Stimulated activated CD8-positive, alpha-beta memory T cell treated with anti-CD3 and anti-CD28 coated beads, Interleukin-12 subunit alpha, Interleukin-12 subunit beta, amount 100 ng/mL, for 1 hour (primary cell): ENCODE measurements around the gene AP1M1.
A peak's percentile ranks its signal among the peaks of the same experiment; 100 is the strongest.

ENCODE experiments used
- DNase-seq: peaks from one replicate; pipeline ENCODE4 v3.0.0-alpha.2; 2020; ENCODE audit warnings: low read depth

AP1M1 gene

DNA sequence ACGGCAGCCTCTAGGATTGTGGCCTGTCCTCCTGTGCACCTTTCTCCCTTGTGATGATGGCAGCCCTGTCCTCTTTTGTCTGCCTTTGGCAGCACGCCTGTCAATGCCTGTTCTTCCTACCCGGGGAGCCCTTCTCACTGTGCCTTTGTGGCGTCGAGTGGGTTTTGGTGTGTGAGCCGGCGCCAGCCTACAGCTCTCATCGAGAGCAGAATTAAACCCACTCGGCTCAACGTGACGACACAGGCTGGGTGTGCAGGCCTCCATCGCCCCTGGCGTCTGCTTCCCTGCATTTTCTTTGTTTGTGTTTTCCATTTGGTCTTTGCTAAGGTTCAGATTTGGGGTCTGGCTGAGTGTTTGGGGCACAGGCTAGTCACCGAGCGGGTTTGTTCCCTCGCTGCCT is 34.4 kb downstream of the AP1M1 start:
- no peak for DNase-seq

DNA sequence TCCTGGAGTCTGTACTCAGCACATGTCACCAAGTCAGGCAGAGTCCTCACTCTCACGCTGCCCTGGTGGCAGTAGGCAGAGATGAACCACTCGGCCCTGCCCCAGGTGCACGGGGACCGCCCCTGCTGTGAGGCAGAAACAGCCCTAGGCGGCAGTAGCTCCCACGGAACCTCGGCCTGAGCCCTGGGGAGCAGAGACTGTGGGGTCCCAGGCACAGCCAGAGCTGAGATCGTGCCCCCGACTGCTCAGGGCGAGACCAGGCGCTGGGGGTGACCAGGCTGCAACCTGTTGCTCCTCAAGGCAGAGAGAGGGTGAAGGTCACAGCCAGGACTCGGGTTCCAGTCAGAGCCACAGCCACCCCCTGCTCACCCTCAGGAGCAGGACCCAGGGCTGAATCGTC is 34.9 kb downstream of the AP1M1 start:
- DNase-seq, result no peak

DNA sequence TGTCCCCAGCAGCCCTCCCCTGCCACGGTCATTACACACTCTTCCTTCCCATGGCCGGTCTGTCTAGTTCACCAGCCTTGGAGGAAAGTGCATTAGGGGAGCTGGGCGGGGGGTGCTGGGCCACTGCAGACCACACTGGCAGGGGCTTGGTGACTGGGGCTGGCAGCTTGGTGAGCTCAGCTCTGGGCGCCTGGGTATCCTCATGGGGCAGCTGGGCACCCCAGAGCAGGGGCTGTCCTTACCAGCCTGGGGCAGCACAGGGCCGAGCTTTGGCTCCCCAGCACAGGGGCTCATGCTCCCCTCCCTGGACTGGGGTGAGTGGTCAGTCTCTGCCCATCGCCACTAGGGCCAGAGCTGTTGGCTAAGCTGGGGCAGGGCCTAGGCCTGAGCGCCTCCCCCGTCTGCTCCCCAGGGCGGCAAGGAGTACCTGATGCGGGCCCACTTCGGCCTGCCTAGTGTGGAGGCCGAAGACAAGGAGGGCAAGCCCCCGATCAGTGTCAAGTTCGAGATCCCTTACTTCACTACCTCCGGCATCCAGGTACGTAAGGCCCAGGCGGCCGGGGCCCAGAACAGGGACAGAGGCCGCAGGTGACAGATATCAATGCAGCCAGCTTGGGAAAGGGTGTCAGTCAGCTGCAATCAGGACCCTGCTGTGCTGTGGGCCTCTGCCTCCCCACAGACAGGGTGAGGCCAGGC is 35.5 kb downstream of the AP1M1 start:
- no peak for DNase-seq

DNA sequence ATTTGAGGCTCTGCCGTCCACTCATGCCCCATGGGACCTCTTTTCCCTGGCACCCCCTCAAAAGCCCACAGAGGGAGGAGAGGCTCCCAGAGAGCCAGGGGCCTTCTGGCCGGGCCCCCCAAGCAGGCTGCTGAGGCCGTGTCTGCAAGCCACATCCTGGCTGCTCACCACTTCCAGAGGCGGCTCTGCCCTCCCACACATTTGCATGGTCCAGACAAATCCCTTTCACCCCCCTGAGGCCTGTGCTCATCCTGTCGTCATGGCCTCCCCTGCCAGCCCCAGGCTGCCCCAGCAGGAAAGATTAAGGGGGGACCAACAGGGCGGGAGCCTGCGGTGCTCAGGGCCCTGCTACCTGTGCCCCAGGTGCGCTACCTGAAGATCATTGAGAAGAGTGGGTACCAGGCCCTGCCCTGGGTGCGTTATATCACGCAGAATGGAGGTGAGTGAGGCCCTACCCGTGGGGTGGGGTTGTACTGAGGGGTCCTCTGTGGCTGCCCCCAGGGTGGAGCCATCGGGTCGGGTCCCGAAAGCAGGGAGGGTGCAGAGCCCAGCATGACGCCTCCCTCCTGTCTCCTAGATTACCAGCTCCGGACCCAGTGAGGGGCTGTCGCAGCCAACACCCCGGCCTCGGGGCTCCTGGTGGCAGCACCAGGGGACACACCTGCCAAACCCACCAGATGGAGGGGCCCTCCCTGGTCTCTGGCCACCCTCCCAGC is 36.3 kb downstream of the AP1M1 start:
- DNase-seq, result no peak

DNA sequence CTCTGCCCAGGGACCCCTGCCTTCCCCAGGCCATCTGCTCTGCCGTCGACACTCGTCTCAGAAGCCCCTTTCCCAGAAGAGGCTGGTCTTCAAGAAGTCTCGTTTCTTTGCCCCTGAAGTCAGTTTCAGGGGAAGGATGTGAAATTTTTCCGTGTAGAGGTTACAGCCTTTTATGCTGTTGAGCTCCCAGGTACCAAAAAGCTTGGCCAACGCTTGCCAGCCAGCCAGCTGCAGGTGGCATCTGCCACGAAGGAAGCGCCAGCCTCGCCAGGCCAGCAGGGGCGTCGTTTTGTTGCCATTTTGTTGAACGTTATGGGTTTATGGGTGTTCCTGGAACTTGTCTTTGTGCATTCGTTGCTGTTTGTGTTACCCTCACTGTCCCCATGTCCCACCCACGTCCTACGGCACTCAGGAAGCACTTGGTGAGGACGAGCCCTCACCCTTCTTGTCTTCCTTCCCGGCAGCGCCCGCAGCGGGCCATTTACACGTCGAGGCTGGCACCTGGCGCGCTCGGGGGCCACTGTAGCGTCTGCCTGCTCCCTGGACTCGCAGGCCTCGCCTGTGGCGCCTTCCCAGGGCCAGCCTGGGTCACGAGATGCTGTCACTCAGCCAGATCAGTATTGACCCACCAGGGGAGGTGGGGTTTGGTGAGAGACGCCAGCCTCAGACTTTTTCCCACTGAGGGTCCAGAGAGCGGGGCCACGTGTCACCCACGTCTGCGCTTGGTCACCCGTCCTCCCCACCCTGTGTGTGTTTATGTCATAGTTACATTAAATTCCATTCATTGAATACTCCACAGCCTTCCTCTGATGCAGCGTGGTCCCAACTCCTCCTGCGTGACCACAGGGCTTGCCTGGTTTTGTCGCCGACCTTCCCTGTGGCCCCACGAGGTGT is 37.1 kb downstream of the AP1M1 start:
- DNase-seq, result no peak

DNA sequence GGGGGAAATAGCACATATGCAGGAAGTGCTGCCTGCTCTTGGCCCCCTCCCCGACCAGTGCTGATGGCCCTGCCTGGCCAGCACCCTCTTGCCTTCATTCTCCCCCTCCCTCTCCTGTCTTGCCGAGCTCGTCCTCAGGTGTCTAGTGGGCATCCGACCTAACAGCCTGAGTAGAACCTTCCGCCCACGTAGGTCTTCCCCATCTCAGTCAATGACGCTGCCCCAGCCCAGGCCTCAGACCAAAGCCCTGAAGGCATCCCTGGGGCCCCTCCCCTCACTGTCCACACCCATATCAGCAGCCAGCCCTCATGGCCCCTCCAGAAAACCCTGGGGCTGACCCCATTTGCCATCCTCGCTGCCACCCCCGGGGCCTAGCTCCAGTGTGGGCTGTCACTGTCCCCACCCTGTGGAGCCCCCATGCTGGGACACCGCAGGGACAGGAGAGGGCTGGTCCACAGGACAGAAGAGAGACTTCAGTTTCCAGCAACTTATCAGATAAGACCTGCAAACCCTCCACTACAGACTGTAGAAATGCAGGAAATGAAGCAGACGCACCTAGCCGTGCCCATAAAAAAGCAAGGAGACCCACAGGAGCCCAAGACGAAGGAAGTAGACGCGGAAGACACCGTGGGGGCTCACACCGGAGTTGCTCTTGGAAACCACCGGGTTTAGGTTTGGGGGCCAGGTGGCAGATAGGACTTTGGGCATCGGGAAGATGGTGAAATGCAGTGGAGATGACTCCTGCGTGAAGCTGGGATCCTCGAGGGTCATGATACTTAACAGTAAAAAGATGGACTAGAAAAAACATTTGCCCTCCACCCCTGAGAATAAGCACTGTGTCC is 38.3 kb downstream of the AP1M1 start:
- DNase-seq, result no peak

DNA sequence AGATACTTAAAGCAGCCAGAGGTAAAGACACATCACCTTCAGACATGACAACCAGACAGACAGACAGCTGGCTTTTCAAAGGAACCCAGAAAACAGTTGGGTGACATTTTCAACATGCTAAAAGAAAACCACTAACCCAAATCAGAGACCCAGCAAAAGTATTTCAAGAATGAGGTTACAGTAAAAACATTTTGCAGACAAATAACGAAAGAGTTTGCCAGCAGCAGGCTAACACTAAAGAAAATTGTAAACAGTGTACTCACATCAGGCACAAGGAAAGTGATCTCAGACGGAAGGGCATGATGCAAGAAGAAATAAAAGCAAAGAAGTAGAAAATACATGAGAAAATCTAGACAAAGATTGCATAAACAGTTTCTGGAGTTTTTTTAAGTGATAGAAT is 46.4 kb downstream of the AP1M1 start:
- no peak for DNase-seq

DNA sequence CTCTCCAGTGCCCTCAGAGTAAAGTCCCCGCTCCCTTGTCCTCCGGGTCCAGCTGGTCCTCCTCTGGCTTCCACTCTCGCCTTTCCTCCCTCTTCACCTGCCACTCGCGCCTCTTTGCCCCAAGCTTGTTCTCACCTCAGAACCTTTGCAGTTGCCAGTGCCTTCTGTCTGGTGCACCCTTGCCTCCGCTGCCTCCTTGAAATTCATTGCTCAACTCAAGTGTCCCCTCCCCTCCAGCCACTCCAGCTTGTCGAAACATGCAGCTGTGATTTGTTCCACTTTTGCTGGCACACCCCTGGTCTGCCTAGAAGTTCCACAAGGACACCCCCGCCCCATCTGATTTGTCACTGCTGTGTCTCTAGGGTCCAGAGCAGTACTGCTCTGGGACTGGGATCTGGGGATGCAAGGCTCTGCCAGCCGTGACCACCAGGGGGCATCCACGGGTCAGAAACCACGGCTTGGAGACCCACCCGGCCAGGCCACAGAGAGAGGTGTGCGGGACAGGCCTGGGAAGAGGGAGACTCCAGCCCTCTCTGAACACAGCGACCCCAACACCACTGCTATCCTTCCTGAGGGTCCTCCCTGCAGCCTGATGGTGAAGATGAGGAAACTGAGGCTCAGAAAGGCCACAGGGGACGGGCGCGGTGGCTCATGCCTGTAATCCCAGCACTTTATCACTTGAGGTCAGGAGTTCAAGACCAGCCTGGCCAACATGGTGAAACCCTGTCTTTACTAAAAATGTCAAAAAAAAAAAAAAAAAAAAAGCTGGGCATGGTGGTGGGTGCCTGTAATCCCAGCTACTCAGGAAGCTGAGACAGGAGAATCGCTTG is 49.9 kb downstream of the AP1M1 start:
- DNase-seq, result peak; percentile 75

DNA sequence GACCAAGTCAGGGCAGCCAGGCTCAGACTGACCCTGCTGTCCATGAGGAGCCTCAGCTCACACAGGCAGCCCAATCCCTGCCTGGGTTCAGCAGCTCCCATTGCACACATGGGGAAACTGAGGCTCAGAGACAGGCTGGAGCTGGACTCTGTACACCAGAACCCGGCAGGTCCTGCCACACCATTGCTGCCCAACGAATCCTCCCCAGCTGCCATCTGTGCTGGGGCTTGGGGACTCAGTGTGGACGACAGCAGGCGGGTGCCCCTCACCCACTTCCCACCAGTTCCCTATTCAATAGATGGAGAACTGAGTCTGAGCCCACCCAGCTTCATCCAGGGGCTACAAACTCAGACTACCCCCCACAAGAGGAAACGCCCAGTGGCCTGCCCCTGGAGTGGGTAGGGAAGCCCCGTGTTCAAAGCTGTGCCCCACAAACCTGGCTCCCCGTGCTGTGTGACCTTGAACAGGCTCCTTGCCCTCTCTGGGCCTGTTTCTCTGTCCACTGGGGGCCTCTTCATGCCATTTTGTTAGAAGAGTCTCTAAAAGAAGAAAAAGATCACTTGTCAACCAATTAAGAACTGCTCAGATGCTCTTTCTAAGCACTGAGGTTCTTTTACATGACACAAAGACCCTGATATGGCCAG is 50.8 kb downstream of the AP1M1 start:
- DNase-seq, result no peak

DNA sequence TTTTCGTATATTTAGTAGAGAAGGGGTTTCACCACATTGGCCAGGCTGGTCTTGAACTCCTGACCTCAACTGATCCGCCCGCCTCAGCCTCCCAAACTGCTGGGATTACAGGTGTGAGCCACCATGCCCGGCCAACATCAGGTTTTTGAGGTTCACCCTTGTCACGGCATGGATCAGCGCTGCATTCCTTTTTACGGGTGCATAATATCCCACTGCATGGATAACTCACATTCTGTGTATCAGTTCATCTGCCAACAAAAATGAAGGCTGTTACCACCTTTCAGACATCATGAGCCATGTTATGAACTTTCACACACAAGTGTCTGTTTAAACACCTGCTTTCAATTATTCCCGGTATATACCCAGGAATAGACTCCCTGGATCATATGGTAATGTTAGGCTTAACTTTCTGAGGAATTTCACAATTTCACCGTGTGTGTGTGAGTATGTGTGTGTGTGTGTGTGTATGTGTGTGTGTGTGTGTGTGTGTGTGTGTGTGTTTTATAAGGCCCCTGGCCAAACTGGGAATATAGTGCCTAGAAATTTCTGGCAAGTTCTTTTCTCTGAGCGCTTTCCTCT is 52.2 kb downstream of the AP1M1 start:
- DNase-seq, result no peak

DNA sequence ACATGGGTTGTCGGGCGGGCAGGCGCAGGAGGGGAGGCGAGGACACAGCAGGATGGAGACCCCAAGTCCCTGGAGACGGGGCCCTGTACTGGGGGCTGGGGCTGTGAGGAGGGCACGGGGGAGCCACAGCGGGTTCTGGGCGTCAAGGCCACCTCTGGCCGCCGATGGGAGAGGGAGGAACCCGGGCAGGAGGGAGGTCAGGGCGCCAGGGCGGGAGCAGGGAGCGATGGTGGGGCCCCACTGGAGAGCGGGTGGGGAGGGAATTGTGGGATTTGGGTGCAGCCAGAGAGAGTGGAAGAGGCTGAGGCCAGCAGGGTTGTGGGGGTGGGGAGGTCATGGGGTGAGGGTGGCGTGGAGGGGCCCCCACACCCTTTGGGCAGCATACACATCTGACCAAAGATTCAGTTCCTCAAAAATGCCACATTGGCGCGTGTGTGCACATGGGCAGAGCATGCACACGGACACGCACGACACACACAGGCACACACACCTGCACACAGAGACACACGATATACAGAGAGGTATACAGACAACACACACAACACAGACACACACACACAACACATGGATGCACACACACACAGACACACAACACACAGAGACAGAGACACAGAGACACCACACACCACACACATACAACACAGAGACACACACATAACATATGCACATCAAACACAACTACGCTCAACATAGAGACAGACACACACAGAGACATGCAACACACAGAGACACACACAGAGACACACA is 54.9 kb downstream of the AP1M1 start:
- DNase-seq, result no peak

DNA sequence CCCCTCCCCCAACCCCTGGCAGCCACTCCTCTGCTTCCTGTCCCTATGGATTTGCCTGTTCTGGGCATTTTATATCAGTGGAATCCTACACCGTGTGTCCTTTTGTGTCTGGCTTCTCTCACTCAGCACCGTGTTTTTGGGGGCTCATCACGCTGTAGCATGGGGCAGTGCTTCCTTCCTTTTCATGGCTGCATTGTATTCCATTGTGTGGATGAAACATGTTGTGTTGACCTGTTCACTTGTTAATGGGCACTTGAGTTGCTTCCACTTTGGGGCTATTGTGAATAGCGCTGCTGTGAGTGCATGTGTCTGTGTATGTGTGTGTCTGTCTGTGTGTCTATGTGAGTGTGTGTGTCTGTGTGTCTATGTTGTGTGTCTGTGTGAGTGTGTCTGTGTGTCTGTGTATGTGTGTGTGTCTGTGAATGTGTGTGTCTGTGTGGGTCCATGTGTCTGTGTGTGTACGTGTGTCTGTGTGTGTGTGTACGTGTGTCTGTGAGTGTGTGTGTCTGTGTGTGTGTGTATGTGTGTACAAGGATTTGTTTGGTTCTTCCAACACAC is 57.2 kb downstream of the AP1M1 start:
- no peak for DNase-seq

DNA sequence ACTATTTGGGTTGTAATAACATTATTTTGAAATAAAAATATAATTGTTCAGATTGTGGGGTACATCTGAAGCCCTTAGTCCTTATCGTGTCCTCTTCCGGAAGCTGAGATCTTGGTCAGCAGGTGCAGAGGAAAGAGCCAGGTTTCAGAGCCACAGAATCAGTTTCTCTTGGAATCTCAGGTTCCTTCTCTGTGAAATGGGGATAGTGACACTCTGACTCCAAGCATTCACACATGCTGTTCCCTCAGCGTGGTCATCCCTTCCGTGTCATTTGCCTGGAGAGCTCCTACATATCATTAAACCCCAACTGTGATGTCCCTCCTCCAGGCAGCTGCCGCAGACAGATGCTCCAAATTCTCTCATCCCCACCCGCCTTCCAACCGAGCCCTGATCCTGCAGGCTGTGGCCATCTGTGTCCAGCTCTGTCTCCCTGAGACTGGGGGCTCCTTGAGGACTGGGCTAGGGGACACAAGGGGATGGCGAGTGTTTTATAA is 59.8 kb downstream of the AP1M1 start:
- DNase-seq, result no peak

DNA sequence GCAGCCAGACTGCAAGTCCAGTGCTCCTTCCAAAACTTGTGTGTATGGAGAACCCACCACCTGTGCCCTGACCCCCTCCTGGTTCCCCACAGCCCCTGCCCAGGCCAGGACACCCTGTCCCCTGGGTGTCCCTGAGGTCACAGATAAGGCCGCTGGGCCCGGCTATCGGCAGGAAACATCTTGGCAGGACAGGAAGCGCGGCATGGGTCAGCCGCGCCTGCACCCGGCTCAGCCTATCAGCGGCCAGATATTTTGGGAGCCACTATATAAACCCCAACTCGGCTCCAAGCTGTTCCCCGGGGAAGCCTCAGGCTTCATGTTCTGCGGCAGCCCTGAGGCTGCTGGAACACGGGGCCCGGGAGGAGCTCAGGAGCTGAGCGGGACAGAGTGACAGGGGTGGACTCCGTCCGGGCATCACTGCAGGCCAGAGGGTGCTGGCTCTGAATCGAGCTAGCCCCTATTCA is 60.8 kb downstream of the AP1M1 start:
- no peak for DNase-seq

DNA sequence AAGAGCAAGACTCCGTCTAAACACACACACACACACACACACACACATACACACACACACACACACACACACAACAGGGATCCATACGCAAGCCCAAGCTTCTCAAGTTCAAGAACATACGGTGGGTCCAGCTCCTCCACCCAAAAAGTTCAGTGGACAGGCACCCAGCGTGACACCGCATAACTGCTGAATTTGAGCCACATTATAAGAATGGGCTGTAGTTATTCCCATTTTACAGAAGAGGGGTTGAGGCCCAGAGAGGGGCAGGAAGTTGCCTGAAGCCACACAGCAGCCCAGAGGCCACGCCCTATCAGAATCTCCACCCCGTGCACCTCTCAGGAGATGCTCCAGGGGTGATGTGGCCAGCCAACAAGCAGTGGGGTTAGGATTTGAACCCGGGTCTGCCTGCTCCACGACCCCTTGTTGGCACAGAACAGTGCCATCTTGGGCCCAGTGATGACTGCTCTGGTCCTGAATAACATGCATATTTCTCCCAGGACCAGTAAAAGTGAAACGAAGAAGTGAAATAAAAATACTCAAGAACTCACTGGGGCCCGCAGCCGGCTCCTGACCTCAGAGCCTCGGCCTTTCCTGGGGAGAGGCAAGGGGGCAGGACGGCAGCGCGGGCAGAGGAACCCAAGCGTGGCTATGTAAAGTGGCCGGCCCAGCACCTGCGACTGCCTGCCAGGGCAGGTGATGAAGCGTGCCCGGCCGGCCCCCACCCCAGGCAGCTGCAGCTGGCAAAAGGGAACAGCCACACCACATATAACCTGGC is 61.9 kb downstream of the AP1M1 start:
- DNase-seq, result no peak

DNA sequence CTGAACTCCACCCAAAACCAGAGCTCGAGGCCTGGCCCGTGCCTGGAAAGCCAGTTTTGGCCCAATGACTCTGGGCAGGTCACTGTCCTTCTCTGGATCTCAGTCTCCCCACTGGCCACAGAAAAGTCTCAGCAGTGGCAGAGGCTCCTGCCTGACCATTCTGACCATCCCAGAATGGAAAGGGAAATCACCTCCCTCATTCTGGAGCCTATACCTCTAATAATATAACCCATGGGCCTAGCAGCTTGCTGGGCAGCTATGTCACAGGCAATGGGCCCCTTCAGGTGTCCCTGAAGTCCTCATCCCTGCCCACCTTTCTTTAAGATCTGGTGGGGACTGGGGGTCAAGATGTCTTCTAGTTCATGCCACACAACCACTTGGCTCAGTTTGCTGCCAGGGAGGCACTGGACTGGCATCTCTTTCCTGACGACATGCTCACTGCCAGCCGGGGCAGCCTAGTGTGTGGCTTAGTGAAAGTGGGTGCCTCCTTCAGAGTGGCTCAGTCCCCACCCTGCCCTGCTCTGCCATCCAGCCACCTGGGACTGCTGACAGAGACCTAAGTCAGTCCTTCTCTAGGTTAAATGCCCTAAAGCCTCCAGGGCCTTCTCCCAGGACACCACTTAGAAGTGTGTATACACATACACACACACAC is 62.6 kb downstream of the AP1M1 start:
- no peak for DNase-seq

DNA sequence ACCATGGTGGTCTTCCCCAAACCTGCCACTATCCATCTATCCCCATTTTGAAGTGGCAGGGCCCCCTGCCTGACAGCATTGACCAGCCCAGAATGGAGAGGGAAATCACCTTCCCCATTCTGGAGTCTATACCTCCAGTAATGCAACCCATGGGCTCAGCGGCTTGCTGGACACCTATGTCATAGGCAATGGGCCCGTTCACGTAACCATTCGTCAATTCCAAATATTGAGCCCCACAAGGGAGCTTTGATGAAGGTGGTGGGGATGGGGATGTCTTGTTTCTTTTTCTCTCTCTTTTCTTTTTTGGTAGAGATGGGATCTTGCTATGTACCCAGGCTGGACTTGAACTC is 63.1 kb downstream of the AP1M1 start:
- DNase-seq, result no peak
